PC-9 (cell line): ENCODE results near the gene SUGP1. TPM values are rescaled to one million over a fixed set of nuclear protein-coding genes. Genes with fewer than 3 reads are reported as not detected.

ENCODE experiments used
- BruUV-seq: library from RNA; stranded (reverse); fragments of 400-500 nt; replicated peaks from 2 replicates; lab custom pipeline; 2021; lab: Mats Ljungman, UMichigan
- CTCF ChIA-PET: fragments of 300-600 bp; sonication (Branson Sonifier 250); formaldehyde crosslinking; loops from one replicate; lab custom pipeline; 2022; ENCODE audit warnings: antibody characterized with exemption; lab: Charles Lee
- POLR2A ChIA-PET: fragments of 300-600 bp; sonication (Branson Sonifier 250); formaldehyde crosslinking; loops from one replicate; lab custom pipeline; 2022; ENCODE audit warnings: antibody characterized with exemption; ENCODE audit not compliant: unreplicated experiment; lab: Charles Lee
- DNase-seq, 2 experiments: peaks; one replicate each; pipeline versions ENCODE4 v3.0.0 to v3.0.0-alpha.2; 2015 to 2022; ENCODE audit warnings: mixed read lengths in 1 of 2
- H2AFZ ChIP-seq: fragments of 200-600 bp; sonication (generic); 2 replicates; pipeline ENCODE4 v1.8.1; 2017; ENCODE audit warnings: antibody characterized with exemption
- H3F3A ChIP-seq: fragments of 200-600 bp; sonication (generic); 2 replicates; pipeline ENCODE4 v1.8.1; 2017; ENCODE audit warnings: antibody characterized with exemption, mild to moderate bottlenecking, low read depth; ENCODE audit not compliant: insufficient read depth
- H3K27ac ChIP-seq: fragments of 200-600 bp; sonication (generic); 2 replicates; pipeline ENCODE4 v1.6.1; 2016; ENCODE audit warnings: mixed run types
- H3K27me3 ChIP-seq: fragments of 200-600 bp; sonication (generic); 2 replicates; pipeline ENCODE4 v1.6.1; 2016; ENCODE audit warnings: low read depth, mixed run types; ENCODE audit not compliant: insufficient read depth
- H3K36me3 ChIP-seq: fragments of 200-600 bp; sonication (generic); 2 replicates; pipeline ENCODE4 v1.6.1; 2016; ENCODE audit warnings: low read depth, mixed run types
- H3K4me1 ChIP-seq: fragments of 200-600 bp; sonication (generic); replicated peaks from 2 replicates; pipeline ENCODE4 v1.6.1; 2016; ENCODE audit warnings: mixed run types; ENCODE audit not compliant: insufficient read depth
- H3K4me2 ChIP-seq: fragments of 200-600 bp; sonication (generic); 2 replicates; pipeline ENCODE4 v1.6.1; 2017; ENCODE audit warnings: mixed run types
- H3K4me3 ChIP-seq: fragments of 200-600 bp; sonication (generic); 2 replicates; pipeline ENCODE4 v1.6.1; 2016; ENCODE audit warnings: mixed run types
- H3K79me2 ChIP-seq: fragments of 200-600 bp; sonication (generic); 2 replicates; pipeline ENCODE4 v1.6.1; 2017; ENCODE audit warnings: low read depth, mixed run types
- H3K9me2 ChIP-seq: fragments of 200-600 bp; sonication (generic); 2 replicates; pipeline ENCODE4 v1.8.1; 2017; ENCODE audit warnings: mild to moderate bottlenecking; ENCODE audit not compliant: insufficient read depth
- H3K9me3 ChIP-seq: fragments of 200-600 bp; sonication (generic); 2 replicates; pipeline ENCODE4 v1.8.1; 2016; ENCODE audit warnings: low read depth; ENCODE audit not compliant: insufficient read depth
- H4K20me1 ChIP-seq: fragments of 200-600 bp; sonication (generic); 2 replicates; pipeline ENCODE4 v1.8.1; 2017; ENCODE audit not compliant: insufficient read depth
- CTCF ChIP-seq: fragments of 200-600 bp; sonication (generic); conservative IDR thresholded peaks from 2 replicates; pipeline ENCODE4 v1.6.1; 2017; ENCODE audit warnings: mixed run types, antibody characterized with exemption, mild to moderate bottlenecking, moderate library complexity
- EZH2 ChIP-seq: fragments of 200-600 bp; sonication (generic); IDR thresholded peaks from 2 replicates; pipeline ENCODE4 v1.8.0; 2017; ENCODE audit warnings: antibody characterized with exemption, low read depth
- intact Hi-C: fragments of 100-400 bp; cut with micrococcal nuclease; formaldehyde crosslinking; loops from one replicate; pipeline ENCODE4 v1.10.0; 2022; ENCODE audit not compliant: unreplicated experiment
- total RNA-seq: library from RNA; stranded (reverse); gene quantifications from 2 replicates; pipeline ENCODE4 v1.2.3, GENCODE V29; 2021

Gene SUGP1
- total RNA-seq, 1 experiment from 2014 or later = 56.7 TPM

- CTCF ChIA-PET = no interaction called here
- Histone ChIP-seq H3K27ac (no peak overlapping the region), H2AFZ (no peak overlapping the region), H3K4me2 (no peak overlapping the region), H3K4me1 (no peaks in the 10 kb centered on the region), H3K9me2 (no peaks in the 10 kb centered on the region), H4K20me1 (peaks cover 10% of the 10 kb centered on the region), H3K36me3 (0 out of 2 replicates have a peak, but pooled peaks cover 4% of the 10 kb centered on the region), H3K27me3 (no peaks in the 10 kb centered on the region), H3F3A (no peaks in the 10 kb centered on the region), H3K79me2 (no peaks in the 10 kb centered on the region), H3K4me3 (no peak overlapping the region), H3K9me3 (no peaks in the 10 kb centered on the region)
- TF ChIP-seq EZH2 (no peak), CTCF (no peak)
- intact Hi-C loops = no loop called here
- no TSS peak for BruUV-seq
- DNase-seq = no peak
- POLR2A ChIA-PET = no interaction called here
Measured at GRCh38 chr19:19279062-19279612, 41.2 kb downstream of the SUGP1 start.

- ChIA-PET CTCF (no interaction called here), POLR2A (no interaction called here)
- H3F3A ChIP-seq = no peaks in the 10 kb centered on the region
- intact Hi-C loops = no loop called here
- no peaks in the 10 kb centered on the region for H3K4me1 ChIP-seq
- H3K79me2 ChIP-seq = no peaks in the 10 kb centered on the region
- no peaks in the 10 kb centered on the region for H3K36me3 ChIP-seq
- BruUV-seq = no TSS peak
- no peaks in the 10 kb centered on the region for H3K27me3 ChIP-seq
- H3K27ac ChIP-seq = no peak overlapping the region
- no peak for DNase-seq
- no peak overlapping the region for H3K4me2 ChIP-seq
- no peak overlapping the region for H2AFZ ChIP-seq
- TF ChIP-seq CTCF (no peak), EZH2 (no peak)
- H3K4me3 ChIP-seq = no peak overlapping the region
- H3K9me3 ChIP-seq = no peaks in the 10 kb centered on the region
- no peaks in the 10 kb centered on the region for H3K9me2 ChIP-seq
- H4K20me1 ChIP-seq = peaks cover 7% of the 10 kb centered on the region; the same call in 1 of the 2 replicates
Measured at GRCh38 chr19:19278315-19278714, 42.0 kb downstream of the SUGP1 start.

GRCh38 chr19:19276851-19277250 is 43.5 kb downstream of the SUGP1 start:
- Histone ChIP-seq H3K36me3 (no peaks in the 10 kb centered on the region), H3K9me2 (no peaks in the 10 kb centered on the region), H4K20me1 (peaks cover 6% of the 10 kb centered on the region; the same call in 1 of the 2 replicates), H3K27me3 (no peaks in the 10 kb centered on the region), H2AFZ (no peak overlapping the region), H3K4me2 (no peak overlapping the region), H3K4me3 (no peak overlapping the region), H3K79me2 (no peaks in the 10 kb centered on the region), H3K4me1 (no peaks in the 10 kb centered on the region), H3K27ac (no peak overlapping the region), H3F3A (no peaks in the 10 kb centered on the region), H3K9me3 (no peaks in the 10 kb centered on the region)
- BruUV-seq = no TSS peak
- no peak for DNase-seq
- intact Hi-C loops = no loop called here
- TF ChIP-seq CTCF = no peak
- TF ChIP-seq EZH2 = no peak
- ChIA-PET CTCF (no interaction called here), POLR2A (no interaction called here)
